Body of pancreas (tissue), 4 donors: ENCODE results near the gene LRRC7. TPM values are rescaled to one million over a fixed set of nuclear protein-coding genes. Genes with fewer than 3 reads are reported as not detected.

ENCODE experiments used
- ATAC-seq: fragments of 150-250 bp; one replicate; pipeline ENCODE4 v1.9.1; 2016
- DNase-seq, 4 donors: peaks; one replicate each; pipeline ENCODE4 v3.0.0-alpha.2; 2019
- H3K27ac ChIP-seq, 4 donors: fragments of 200-600 bp; sonication (generic); 1 replicate in 3 of 4; 2 replicates in 1 of 4; pipeline versions ENCODE4 v1.5.1 to v1.6.1; 2016 to 2019; ENCODE audit warnings: mild to moderate bottlenecking in 1 of 4, mixed read lengths in 1 of 4, moderate library complexity in 1 of 4
- H3K27me3 ChIP-seq, 2 donors: fragments of 200-600 bp; sonication (generic); one replicate each; pipeline ENCODE4 v1.6.0; 2016; ENCODE audit warnings: mild to moderate bottlenecking in 1 of 2
- H3K36me3 ChIP-seq, 2 donors: fragments of 200-600 bp; sonication (generic); replicated peaks in 1 of 2; 2 replicates each; pipeline ENCODE4 v1.5.1; 2016; ENCODE audit warnings: low read depth in 2 of 2; ENCODE audit not compliant: insufficient read depth in 1 of 2
- H3K4me1 ChIP-seq: fragments of 200-600 bp; sonication (generic); one replicate; pipeline ENCODE4 v1.6.0; 2016
- H3K4me3 ChIP-seq, 2 donors: fragments of 200-600 bp; sonication (generic); 1 replicate in 1 of 2; 2 replicates in 1 of 2; pipeline ENCODE4 v1.5.1; 2016 to 2019
- H3K9me3 ChIP-seq, 3 donors: fragments of 200-600 bp; sonication (generic); 1 replicate in 2 of 3; 2 replicates in 1 of 3; pipeline ENCODE4 v1.5.1; 2016
- POLR2A ChIP-seq, 3 donors: fragments of 450-650 bp; IDR thresholded peaks; one replicate each; pipeline ENCODE4 v1.6.1; 2016; ENCODE audit warnings: antibody characterized with exemption in 3 of 3, mild to moderate bottlenecking in 2 of 3
- WGBS, 2 donors: methylation state at CpG; one replicate each; pipeline ENCODE4 v1.1.5; 2017; 5-methylcytosine and 5-hydroxymethylcytosine counted together
- intact Hi-C: fragments of 100-400 bp; cut with DNase I; formaldehyde crosslinking; loops from one replicate; pipeline ENCODE4 v1.15.1; 2023
- total RNA-seq, 2 donors: library from RNA; depleted of rRNA; stranded (reverse); fragments of >200 nt; gene quantifications; one replicate each; pipeline ENCODE4 v1.1.0, GENCODE V29; 2016
- TF ChIP-seq, protein P1 (sequence below), 7 experiments: fragments of 450-650 bp in 4 of 7; fragments of 200-600 bp in 3 of 7; sonication (generic) in 3 of 7; IDR thresholded peaks; one replicate each; pipeline ENCODE4 v1.5.1; 2016 to 2019; ENCODE audit warnings: antibody characterized with exemption in 7 of 7

The LRRC7 gene
- total RNA-seq, 2 donors from 2014 or later, result 1.3 to 2.6 TPM

- no peaks in the 10 kb centered on the region for H3K4me1 ChIP-seq
- 50 to 58% methylated on average over 1 of the region's 1 CpG for WGBS, 2 donors
- no peaks in the 10 kb centered on the region for H3K27me3 ChIP-seq
- H3K27ac ChIP-seq, result no peak overlapping the region
- TF ChIP-seq POLR2A (IDR thresholded peaks at IDR 0.05), result no peak
- TF ChIP-seq, protein P1, sequence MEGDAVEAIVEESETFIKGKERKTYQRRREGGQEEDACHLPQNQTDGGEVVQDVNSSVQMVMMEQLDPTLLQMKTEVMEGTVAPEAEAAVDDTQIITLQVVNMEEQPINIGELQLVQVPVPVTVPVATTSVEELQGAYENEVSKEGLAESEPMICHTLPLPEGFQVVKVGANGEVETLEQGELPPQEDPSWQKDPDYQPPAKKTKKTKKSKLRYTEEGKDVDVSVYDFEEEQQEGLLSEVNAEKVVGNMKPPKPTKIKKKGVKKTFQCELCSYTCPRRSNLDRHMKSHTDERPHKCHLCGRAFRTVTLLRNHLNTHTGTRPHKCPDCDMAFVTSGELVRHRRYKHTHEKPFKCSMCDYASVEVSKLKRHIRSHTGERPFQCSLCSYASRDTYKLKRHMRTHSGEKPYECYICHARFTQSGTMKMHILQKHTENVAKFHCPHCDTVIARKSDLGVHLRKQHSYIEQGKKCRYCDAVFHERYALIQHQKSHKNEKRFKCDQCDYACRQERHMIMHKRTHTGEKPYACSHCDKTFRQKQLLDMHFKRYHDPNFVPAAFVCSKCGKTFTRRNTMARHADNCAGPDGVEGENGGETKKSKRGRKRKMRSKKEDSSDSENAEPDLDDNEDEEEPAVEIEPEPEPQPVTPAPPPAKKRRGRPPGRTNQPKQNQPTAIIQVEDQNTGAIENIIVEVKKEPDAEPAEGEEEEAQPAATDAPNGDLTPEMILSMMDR (IDR thresholded peaks at IDR 0.05), result no peak
- H3K36me3 ChIP-seq, result no peaks in the 10 kb centered on the region
- no peak for DNase-seq
- H3K4me3 ChIP-seq, result no peak overlapping the region
- ATAC-seq, result no peak
- no peaks in the 10 kb centered on the region for H3K9me3 ChIP-seq
- intact Hi-C loops, result no loop called here
Measured at GRCh38 chr1:69987881-69988280, 420.2 kb downstream of the LRRC7 start.

DNA sequence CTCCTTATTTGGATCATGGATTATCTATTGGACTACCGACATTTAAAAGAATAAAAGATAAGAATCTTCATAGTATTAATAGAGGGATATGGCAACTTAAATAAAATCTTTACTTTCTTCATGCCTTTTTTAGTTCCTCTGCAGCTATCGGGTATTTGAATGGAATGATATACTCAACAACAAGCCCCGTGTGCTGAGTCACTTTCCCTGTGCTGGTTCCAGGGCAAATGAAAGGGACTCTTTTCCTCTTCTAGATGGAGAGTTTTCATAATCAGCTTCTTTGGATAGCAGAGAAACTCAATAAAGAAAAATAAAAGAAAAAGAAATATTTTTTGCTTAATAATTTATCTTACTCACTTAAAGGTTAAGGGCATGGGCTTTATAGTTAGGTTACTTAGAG, 423.9 kb downstream of the LRRC7 start:
- WGBS, 2 donors, result 59 to 65% methylated on average over 3 of the region's 3 CpGs
- H3K4me3 ChIP-seq, result no peak overlapping the region
- no peak for DNase-seq

DNA sequence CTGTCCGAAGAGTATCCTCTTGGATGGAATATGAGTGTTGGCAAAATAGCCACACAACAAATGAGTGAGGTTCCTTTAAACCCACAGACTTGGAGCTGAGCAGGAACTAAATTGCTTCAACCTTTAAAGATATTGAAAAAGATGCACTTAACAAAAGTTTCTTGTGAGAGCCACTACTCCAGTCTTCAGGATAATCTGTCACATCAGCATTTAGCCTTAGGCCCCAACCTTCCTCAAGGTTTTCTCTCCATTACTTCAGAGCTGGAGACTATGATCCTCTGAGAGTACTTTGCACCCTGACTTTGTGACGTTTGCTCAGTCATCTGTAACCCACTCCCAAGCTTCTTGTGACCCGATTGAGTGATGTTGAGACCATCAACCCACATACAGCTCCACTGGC, 424.9 kb downstream of the LRRC7 start:
- H3K27me3 ChIP-seq, result no peaks in the 10 kb centered on the region
- TF ChIP-seq, protein P1 (IDR thresholded peaks at IDR 0.05), result no peak
- TF ChIP-seq POLR2A (IDR thresholded peaks at IDR 0.05), result no peak
- intact Hi-C loops, result no loop called here
- no peak for ATAC-seq
- no peaks in the 10 kb centered on the region for H3K36me3 ChIP-seq
- H3K9me3 ChIP-seq, result no peaks in the 10 kb centered on the region
- WGBS, 2 donors, result 49 to 50% methylated on average over 3 of the region's 3 CpGs
- DNase-seq, result no peak
- no peak overlapping the region for H3K27ac ChIP-seq
- no peaks in the 10 kb centered on the region for H3K4me1 ChIP-seq
- no peak overlapping the region for H3K4me3 ChIP-seq

More for the DNA sequence above, 423.9 kb downstream of the LRRC7 start:
- no peak for ATAC-seq
- Histone ChIP-seq H3K27ac (no peak overlapping the region), H3K36me3 (no peaks in the 10 kb centered on the region), H3K27me3 (no peaks in the 10 kb centered on the region), H3K4me1 (no peaks in the 10 kb centered on the region), H3K9me3 (no peaks in the 10 kb centered on the region)
- TF ChIP-seq POLR2A (IDR thresholded peaks at IDR 0.05), result no peak
- TF ChIP-seq, protein P1 (IDR thresholded peaks at IDR 0.05), result no peak
- intact Hi-C loops, result no loop called here

DNA sequence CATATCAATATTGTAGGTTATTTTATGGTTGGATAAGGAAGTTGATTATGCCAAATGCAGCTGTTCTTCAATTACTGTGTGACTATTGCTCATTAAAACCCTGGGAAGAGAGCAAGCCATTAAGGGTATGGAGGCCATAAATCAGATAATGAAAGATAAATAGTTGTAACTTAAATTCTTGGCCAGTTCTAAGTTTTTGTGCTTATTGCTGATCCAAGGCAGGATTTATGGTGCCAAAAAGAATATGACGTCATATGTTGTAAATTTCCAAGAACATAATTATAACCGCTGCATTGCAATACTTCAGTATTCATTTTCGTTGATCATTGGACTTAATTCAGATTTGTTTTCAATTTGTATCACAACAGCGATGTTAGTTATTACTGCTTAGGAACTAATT, 426.1 kb downstream of the LRRC7 start:
- WGBS, 2 donors, result 67 to 73% methylated on average over 4 of the region's 4 CpGs
- no peaks in the 10 kb centered on the region for H3K27me3 ChIP-seq

DNA sequence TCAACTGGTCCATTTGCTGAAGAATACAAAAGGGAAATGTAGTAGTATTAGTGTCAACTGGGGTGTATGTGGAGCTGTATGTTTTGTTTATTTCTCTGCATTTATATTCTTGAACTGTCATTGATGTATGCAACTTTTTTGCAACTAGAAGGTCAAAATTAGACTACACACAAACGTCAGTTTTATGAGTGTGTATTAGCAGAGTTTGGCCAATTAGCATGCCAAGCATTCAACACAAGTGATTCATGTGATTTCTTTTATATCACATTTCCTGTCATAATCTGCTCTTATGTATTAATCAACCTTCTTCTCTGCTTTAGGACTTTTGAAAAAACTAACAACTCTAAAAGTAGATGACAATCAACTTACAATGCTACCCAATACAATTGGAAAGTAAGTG, 426.5 kb downstream of the LRRC7 start:
- no peak for DNase-seq
- no peak for ATAC-seq
- Histone ChIP-seq H3K27me3 (no peaks in the 10 kb centered on the region), H3K36me3 (no peaks in the 10 kb centered on the region), H3K4me3 (no peak overlapping the region), H3K4me1 (no peaks in the 10 kb centered on the region), H3K27ac (no peak overlapping the region), H3K9me3 (no peaks in the 10 kb centered on the region)
- no peak for TF ChIP-seq POLR2A (IDR thresholded peaks at IDR 0.05)
- TF ChIP-seq, protein P1 (IDR thresholded peaks at IDR 0.05), result no peak
- WGBS, 2 donors, result 14 to 23% methylated on average over 1 of the region's 1 CpG
- intact Hi-C loops, result no loop called here

More for the DNA sequence above, 426.1 kb downstream of the LRRC7 start:
- Histone ChIP-seq H3K36me3 (no peaks in the 10 kb centered on the region), H3K4me1 (no peaks in the 10 kb centered on the region), H3K9me3 (no peaks in the 10 kb centered on the region), H3K27ac (no peak overlapping the region), H3K4me3 (no peak overlapping the region)
- ATAC-seq (no peak), DNase-seq (no peak)
- intact Hi-C loops, result no loop called here
- TF ChIP-seq, protein P1 (IDR thresholded peaks at IDR 0.05), result no peak
- no peak for TF ChIP-seq POLR2A (IDR thresholded peaks at IDR 0.05)
